LNCaP clone FGC (cell line): ENCODE results near the gene KCTD14.
A peak's percentile ranks its signal among the peaks of the same experiment; 100 is the strongest.

Experiments
- DNase-seq: peaks from one replicate; pipeline ENCODE4 v3.0.0-alpha.2; 2011; ENCODE audit warnings: low read depth
- H3K4me3 ChIP-seq: 2 replicates; pipeline ENCODE4 v1.5.1; 2011; ENCODE audit warnings: mild to moderate bottlenecking, low read depth, low read length, control low read depth
- CTCF ChIP-seq: IDR thresholded peaks from 2 replicates; pipeline ENCODE4 v1.5.1; 2012; ENCODE audit warnings: mild to moderate bottlenecking; ENCODE audit not compliant: control insufficient read depth, insufficient read depth; ENCODE audit errors: extremely low read depth

KCTD14 gene

GRCh38 chr11:78010755-78011154 is 12.3 kb downstream of the KCTD14 start:
- no peak for DNase-seq
- no peak for TF ChIP-seq CTCF
- H3K4me3 ChIP-seq: no peak overlapping the region

GRCh38 chr11:78010304-78010703 is 12.8 kb downstream of the KCTD14 start:
- no peak overlapping the region for H3K4me3 ChIP-seq
- no peak for DNase-seq
- TF ChIP-seq CTCF: no peak

- no peak for DNase-seq
- no peak for TF ChIP-seq CTCF
- H3K4me3 ChIP-seq: no peak overlapping the region
Measured at GRCh38 chr11:78009062-78009461, 14.0 kb downstream of the KCTD14 start.

GRCh38 chr11:78000193-78000592 is 22.9 kb downstream of the KCTD14 start:
- peak; percentile 79 for DNase-seq
- peak; percentile 62 for TF ChIP-seq CTCF

GRCh38 chr11:77999446-78000030 is 23.5 kb downstream of the KCTD14 start:
- DNase-seq: no peak

More at GRCh38 chr11:78000193-78000592, 22.9 kb downstream of the KCTD14 start:
- H3K4me3 ChIP-seq: no peak overlapping the region

GRCh38 chr11:77994434-77995362 is 28.4 kb downstream of the KCTD14 start, which contains the start of gene INTS4:
INTS4 (minus strand) TSS chr11:77994668; CDS start chr11:77994643, 25 bp downstream.
- no peak for TF ChIP-seq CTCF
- peak; percentile 100 for DNase-seq
- H3K4me3 ChIP-seq: peak within 1 kb of the TSS; percentile 87

More at GRCh38 chr11:77999446-78000030, 23.5 kb downstream of the KCTD14 start:
- H3K4me3 ChIP-seq: no peak overlapping the region
- TF ChIP-seq CTCF: no peak

GRCh38 chr11:77993902-77994301 is 29.2 kb downstream of the KCTD14 start:
- DNase-seq: no peak
- peak overlapping the region; percentile 87 for H3K4me3 ChIP-seq
- TF ChIP-seq CTCF: no peak
